Activated CD8-positive, alpha-beta memory T cell treated with anti-CD3 and anti-CD28 coated beads, Interleukin-2, amount 50 U/mL, for 4 hours (primary cell): ENCODE measurements around the gene MPC1.

Experiments used
- DNase-seq: peaks from one replicate; pipeline ENCODE4 v3.0.0-alpha.2; 2020

Gene MPC1

DNA sequence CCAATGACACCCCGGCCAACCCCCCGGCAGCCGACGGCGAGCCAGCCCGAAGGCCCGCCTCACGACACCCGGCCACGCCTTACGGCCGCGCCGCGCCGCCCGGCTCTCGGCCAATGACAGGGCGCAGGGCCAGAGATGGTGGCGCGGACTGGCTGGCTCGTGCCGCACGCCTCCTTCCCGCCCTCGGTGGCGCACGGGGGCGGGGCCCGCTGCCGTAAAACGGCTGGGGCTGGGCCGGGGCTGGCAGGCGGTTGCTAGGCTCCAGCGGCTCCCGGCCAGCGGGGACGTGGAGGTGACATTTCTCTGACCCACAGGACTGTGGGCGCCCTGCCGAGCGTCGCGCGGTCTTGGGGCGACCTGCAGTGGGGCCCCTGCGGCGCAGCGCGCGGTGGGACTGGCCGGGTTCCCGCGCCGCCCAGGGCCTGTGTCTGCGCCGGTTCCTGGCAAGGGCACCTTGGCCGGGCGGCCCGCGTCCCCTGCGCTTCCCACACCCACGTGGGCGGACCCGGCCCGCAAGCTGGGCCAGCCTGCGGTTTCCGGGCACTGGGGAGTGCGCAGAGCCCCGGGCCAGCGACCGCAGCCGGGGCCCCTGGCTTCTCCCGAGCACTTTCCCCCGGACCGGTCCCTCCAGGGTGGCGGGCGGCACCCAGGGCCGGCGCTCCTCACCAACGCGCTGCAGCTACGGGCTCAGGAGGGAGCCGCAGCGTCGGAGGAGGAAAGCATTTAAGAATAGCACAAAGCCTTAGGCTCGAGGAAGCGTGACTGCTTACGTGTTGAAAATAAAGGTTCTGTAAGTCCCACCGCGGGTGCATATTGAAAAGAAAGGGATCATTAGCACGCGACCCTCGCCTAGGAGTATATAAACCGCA lies at the start of gene MPC1:
Gene MPC1 (minus strand): TSS at position 8 of the 869 bp plus-strand sequence. CDS start 64 bp downstream, outside the sequence.
- peak; percentile 95 for DNase-seq

DNA sequence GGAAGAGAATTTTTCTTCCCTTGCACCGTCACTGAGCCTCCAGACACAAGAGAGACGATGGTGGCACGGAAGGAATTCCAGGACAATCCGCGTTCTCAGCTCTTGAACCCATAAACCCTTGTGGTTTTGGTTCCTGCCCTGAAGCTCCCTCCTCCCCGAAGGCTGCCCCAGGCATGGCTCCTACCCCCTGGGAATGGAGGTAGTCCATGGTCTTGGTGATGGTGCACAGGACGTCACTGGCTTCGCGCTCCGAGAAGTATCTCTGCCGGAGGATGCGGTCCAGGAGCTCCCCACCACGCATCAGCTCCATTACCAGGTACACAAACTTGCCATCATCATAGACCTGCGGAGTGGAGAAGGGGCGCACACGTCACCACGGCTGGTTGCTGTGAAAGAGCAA lies 47.5 kb upstream of the MPC1 start:
- no peak for DNase-seq

DNA sequence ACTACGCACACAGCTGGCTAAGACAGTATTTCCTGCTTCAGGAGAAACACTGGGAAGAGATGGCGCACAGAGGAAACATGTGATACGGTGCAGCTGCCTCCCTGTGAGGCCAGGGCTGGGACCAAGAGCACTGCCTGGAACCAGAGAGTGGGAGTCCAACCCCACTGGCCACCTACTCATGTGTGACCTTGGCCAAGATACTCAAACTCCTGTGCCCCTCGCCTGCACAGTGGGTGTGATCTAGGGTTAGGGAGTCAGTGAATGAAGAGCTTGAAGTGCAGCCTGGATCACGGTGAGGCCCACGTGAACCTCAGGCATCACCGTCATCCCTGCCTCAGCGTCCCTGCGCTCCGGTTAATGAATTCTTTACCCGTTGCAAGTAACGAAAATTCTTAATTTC lies 41.7 kb upstream of the MPC1 start:
- no peak for DNase-seq

DNA sequence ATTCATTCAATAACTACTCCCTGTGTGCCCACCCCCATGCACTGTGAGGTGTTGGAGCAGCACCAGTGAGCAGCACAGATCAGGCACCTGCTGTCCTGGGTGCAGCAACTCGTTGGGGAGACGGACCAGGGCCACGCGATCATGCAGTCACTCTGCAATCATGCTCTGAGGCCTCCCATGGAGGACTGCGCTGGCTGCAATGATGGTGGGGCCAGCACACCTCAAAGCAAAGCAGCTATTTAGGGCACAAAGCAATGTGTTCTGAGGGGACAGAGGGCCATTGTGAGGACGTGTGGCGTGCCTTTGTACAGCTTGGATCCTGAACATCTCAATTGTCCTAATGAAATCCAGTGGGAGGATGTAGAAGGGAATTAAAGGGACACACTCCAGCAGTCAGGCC lies 41.0 kb upstream of the MPC1 start:
- no peak for DNase-seq

DNA sequence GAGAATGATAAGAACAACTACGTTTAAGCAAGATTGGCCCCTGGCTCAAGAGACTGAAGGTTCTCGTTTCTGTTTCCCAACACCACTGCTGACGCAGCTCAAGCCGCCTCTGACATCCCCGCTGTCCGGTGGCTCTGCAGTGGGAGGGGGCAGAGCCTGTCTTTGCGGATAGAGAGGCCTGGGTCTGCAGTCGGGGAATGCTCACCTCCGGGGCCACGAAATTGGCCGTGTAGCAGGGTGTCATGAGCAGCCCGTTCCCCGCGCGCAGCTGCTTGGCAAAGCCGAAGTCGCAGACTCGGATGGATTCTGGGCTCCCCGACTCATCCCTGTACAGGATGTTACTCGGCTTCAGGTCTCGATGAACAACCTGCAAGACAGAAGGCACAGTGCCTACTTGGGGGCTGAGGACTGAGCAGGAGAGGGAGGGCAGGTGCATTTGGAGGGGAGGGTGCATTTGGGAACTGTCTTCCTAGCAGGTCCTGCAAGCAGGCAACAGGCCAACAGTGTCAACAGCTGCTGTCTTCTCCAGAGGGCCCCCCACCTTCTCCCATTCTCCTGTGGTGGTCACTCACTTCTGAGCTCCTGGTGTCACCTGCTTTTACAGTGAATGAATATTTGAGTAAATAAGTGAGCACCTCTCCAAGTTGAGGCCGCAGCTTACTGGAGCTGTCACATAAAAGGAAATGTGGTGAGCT lies 40.5 kb upstream of the MPC1 start:
- no peak for DNase-seq

DNA sequence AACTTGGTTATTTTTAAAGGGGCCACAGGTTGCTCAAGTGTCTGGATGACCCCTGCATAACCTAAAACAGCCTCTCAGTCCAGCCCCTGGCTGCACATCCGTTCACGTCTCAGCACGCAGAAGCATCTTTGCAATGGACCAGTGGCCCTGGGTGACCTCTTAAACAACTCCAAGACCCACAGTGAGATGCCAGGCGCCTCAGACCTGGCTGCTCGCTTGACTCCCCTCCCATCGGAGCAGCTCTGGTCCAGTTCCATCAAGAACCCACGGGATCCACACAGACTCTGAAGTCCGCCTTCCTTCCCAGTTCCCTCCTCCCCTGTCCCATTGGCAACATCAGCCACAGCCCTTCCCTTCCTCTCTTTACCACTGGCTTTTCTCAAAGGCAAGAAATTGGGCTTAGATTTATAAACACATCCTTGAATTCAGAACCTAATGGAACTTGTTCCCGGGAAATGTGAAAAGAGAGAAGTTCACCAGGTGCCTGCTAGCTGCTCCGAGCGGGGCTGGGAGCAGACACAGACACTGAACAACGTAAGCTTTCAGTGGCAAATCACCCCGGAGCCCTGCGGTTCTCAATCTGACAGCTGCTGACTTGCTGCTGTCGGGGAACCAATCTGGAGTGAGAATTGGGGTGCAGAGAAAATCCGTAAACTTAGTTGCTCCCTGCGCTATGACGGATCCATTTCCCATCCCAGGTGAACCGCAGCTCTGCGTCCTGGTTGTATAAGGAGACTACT lies 39.6 kb upstream of the MPC1 start:
- DNase-seq, result no peak

DNA sequence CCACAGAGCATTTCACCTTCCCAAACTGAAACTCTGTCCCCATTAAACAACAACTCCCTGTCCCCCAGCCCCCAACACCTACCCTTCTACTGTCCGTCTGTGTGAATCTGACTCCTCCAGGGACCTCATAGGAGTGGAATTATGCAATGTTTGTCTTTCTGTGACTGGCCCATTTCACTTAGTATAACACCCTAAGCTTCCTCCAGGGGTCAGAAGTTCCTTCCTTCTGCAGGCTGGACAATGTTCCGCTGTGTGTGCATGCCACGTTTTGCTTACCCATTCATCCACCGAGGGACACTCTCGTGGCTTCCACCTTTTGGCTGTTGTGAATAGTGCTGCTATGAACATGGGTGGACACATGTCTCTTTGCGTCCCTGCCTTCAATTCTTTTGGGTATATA lies 37.6 kb upstream of the MPC1 start:
- no peak for DNase-seq

DNA sequence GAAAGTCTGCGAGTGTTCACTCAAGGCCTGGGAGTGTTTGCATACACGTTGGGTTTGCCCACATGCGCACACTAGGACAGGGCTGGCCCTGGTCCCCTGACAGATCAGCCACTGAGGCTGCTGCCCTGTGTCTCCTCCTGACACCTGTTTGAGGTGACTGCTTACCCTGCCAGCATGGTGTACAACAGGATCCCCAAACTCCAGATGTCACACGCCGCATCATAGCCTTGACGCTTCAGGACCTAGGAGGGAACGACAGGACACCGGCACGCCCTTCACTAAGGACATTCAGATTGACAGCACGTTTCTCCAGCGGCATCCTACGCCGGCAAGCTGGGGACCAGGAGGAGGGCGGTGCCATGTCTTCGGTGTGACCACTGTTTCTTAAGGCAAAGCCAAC lies 37.0 kb upstream of the MPC1 start:
- DNase-seq, result no peak

DNA sequence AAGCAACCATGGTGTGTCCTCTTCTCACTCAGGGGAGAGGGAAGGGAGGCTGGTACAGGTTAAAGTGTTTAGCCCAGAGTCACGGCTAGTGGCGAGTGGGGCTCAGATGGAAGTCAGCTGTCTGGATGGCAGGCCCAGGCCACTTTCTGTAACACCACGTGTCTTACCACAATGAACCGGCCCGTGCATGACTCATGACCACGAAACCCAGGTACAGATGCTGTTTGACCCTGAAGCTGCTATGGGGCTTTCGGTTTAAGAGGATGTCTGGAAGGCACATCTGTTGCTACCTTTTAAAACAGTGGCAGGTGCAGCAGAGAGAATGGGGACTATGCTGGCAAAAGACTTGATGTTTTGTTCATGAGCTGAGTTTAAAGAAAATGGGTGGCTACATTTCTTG lies 36.5 kb upstream of the MPC1 start:
- peak; percentile 63 for DNase-seq

DNA sequence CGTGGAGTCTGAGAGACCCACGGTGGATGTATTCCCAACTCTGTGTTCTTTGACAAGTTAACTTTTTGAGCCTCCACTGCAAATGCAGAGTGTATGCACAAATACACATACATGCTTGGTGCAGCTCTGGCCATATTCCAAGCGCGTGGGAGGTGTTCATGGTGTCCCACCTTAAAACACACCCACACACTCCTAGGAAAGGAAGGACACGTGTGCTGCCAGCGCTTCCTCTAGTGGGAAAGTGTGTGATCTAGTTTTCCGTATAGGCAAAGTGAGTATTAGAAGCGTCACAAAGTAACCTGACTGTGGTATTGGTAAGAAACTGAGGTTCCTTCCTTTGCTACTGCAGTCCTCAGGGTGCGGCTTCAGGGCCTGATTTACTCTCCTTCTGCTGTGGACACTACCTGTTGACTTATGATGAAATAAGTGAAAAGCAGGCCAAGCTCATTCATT lies 36.0 kb upstream of the MPC1 start:
- no peak for DNase-seq

DNA sequence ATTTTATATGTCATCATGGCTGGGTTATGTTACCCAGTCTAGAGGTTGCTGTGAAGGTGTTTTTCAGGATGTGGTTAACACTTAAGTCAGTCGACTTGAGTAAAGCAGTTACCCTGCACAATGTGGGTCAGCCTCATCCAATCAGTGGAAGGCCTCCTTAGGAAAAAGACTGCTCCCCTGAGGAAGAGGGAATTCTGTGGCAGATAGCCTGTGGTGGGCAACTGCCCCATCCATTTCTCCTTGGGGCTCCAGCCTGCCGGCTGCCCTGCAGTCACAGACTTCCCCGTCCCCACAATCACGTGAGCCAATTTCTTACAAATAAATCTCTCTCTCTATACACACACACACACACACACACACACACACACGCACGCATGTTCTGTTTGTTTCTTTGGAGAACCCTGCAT lies 34.5 kb upstream of the MPC1 start:
- peak; percentile 56 for DNase-seq

DNA sequence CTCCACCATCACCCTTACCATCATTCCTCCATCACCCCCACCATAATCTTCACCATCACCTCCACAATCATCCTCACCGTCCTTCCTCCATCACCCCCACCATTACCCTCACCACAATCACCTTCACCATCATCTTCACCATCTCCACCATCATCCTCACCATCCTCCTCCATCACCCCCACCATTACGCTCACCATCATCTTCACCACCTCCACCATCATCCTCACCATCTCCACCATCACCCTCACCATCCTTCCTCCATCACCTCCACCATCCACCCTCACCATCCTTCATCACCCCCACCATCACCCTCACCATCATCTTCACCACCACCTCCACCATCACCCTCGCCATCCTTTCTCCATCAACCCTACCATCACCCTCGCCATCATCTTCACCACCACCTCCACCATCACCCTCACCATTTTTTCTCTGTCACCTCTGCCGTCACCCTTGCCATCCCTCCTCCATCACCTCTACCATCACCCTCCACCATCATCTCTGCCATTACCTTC lies 33.1 kb upstream of the MPC1 start:
- no peak for DNase-seq

DNA sequence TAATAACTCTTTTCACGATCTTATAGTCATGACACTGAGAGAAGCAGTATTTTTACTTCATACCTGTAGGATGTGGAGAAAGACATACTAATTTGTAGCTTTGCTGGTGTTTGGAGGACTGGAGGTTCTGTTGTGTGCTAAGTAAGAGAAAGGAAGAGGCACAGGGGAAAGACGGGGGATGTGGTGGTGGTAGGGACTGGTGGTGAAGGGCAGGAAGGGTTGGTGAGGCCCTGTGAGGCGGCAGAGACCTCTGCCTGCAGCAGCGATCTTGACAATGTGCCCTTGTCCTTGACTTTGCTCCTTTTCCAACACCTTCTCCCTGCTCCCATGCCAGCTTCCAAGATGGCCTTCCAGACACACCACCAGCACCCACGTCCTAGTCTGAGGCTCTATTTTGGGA lies 32.6 kb upstream of the MPC1 start:
- DNase-seq, result no peak

DNA sequence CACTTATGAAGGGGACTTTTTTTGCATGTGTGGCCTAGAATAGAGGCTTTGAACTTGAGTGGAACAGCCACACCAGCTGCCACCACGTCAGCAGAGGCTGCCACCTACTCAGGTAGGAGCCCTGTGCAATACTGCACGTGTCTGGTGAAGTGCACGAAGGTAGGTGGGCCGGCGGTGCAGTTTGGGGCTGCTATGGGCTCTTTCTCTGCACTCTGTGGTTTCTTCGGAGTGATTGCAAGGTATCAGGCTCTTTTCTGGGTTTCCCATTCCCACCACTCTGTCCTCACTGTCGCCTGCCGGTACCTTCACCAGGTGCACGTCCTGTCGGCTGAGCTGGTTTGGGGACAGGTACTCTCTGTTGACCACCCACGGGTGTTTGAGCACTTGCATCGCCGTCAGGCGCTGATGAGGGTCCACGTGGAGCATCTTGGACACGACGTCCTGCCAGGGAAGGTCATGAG lies 30.8 kb upstream of the MPC1 start:
- DNase-seq, result peak; percentile 40

DNA sequence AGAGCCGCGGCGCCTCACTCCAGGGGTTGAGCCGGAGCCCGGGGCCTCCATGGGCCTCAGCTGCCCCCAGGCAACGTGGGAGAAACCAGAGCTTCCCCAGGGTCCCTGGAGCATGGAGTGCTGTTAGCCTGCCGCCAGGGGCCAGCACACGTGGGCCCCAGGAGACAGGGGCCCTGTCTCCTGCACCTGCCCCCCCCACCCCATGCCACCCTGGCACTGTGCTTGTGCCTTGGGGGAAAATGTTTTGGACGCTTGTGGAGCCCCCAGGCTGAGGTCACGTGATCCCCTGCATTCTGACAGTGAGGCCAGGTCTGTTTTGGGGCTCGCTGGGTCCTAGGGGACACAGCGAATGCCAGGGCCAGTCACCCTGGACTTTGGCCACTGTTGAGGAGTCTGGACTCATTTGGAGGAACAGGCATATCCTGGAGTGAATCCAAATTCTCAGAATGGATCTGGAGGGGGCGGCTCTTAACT lies 30.2 kb upstream of the MPC1 start:
- no peak for DNase-seq

DNA sequence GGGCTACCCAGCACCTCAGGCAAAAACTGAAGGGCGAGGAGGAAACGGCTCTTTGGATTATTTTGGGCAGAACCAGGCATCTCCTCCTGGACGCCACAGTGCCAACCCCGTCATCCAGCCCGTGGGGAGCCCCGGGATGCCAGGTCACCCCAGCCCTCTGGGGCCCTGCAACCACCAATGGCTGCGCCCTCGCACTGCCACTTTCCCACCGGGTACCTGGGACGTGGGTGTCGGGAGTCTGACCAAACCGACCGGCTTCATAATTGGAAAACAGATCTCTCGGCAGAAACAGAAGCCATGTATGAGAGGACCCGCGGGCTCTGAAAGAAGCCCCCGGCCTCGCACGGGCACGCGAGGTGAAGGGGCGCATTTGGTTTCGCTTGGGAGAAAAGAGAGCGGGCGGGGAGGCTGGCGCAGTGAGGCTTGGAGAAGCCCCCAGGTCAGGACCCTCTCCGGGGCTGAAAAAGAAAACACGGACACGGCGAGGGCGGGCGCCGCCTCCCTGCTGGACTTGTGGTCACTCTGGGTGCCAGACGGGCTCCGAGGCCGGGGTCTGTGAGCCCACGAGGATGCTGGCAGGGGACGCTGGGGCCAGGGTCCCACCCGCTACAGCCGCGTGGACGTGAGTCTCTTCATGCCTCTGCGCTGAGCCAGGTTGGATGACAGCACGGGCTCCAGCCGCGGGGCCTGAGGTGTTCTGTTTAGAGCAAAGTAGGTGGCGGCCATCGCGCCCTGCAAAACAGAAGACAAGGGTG lies 29.6 kb upstream of the MPC1 start:
- DNase-seq, result no peak

DNA sequence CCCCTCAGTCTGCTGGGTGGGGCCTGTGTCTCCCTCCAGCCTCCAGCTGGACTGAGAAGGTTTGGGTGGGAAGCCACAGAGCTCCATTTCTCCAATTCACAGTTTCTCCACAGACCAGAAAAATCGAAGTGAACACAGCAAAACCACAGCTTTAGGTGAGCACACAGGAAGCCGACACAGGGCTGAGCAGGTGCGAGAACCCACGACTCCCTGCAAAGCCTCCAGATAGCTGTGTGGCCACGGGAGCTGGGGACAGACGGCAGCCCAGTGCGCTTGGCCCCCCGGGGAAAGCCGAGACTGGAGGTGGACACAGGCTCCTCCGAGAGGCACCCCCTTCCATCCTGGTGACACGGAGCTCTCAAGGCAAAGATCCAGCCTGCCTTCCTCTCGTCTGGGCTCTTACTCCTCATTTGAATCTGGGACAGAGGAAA lies 29.0 kb upstream of the MPC1 start:
- peak; percentile 39 for DNase-seq

DNA sequence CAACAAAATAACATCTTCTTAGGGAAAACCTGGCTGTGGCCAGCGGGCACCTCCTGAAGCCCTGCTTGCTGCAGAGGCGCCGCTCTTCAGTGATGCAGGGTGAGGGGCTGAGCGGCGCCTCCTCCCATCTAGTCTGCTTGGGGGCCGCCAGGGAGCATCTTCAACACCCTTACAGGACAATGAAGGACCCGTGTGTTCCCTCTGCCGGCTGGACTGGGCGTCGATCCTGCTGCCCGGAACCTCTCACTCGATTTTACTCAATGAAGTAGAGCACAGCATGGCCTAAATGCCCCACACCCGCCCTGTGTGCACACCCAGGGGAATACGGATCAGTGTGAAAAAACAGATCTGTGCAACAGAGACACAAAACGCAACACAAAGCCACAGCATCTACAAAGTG lies 28.5 kb upstream of the MPC1 start:
- no peak for DNase-seq

DNA sequence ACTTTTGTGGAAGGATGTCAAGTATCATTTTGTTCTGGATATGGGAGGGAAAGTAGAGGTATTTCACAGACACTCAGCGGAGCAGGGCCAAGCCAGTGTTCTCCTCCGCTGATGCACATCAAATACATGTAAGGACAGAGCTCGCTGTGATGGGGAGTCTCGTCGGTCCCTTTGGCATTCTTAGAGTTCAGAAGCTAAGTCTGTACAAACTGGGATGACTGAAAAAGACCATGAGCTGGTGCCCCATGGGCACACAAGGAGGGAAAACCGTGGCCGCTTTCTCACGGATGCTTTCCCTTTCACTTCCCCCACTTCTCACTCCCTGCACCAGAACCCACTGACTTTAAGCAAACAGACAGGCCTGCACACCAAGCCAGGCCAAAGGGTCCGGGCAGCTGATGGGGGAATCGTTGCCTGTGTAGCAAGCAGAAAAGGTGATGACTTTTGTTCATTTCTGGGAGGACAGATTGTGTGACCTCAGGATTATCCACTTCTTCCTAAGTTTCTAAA lies 27.7 kb upstream of the MPC1 start:
- DNase-seq, result no peak

DNA sequence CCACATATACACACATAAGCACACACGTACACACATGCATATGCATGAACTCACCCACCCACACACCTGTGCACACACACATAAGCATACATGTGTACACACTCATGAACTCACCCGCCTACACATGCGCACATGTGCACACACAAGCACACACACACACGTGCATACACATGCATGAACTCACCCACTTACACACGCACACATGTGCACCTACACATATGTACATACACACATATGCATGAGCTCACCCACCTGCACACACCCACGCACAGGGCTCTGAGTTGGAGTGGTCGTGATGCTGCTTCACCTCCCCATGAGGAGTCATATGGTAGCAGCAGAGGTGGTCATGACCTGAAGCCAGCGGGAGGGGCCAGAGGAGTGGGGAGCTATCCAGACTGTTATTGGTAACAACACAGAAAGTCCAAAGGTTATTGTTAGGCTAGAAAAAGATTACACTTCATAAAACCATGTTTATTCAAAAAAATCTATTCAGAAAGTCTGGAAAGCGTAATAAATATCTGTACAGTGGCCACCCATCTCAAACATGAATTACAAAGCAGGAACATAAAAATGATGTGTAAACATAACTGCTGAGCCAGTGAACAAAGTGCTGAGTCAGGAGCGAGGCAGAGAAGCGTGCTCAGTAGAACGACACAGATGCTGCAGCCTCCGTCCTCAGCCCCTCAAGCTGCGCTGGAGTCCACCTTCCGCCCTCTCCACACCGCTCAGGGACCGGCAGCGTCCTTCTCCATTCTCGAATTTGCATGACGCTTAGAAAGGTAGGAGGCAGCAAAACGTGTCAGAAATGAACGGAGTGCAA lies 26.4 kb upstream of the MPC1 start:
- no peak for DNase-seq

DNA sequence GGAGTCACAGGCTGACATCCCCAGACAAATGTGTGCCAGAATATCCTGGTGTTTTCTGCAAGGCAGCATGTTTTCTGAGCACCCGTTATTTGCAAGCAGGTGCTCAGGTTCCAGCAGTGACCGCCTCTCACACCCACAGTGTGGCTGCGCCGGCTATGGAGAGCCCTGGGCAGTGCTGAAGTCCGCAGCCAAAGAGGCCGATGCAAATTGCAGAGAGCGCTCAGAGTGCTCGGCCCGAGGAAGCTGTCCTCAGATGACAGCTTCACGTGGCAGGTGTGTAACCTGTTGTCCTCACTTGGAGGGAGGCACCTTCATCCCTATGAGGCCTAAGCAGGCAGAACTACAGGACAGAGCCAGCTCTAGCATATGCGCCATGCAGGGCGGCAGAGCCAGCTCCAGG lies 23.5 kb upstream of the MPC1 start:
- DNase-seq, result no peak
